ENCODE data around the gene GAGE13. TPM values are rescaled to one million over a fixed set of nuclear protein-coding genes. Genes with fewer than 3 reads are reported as not detected.
"Not testable (repeated sequence)": the region's sequence is repeated elsewhere in the genome, so short reads cannot be mapped to it uniquely, and the experiment has no call there.

Gene GAGE13
- total RNA-seq, 4 donors from 2014 or later = not detected

DNA sequence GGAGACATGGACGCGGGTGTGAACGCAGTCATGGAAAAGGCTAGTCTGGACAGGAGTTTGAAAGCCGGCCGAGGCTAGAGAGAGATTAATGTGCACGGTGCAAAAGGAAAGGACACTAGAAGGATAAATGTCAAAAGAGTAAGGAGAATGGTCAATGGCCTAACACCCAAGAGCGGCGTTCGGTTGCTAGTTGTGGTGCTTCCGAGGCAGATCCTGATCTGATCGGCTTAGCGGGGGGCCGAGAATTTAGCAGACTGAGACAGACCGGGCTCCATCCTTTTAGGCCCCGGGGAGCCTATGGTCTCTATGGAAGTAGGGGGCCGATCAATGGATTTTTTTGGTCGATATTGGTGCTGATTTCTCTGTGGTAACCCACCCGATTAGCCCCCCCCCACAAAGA is 21.0 kb upstream of the GAGE13 start:
- Histone ChIP-seq H3K4me1 (peaks cover 0 to 5% (median 0%) of the 10 kb centered on the region in 4 donors), H3K4me3 (peak overlapping the region in 1 of 4 donors; percentile 44), H3K27me3 (peaks cover 0 to 4% of the 10 kb centered on the region in 2 donors), H3K27ac (no peak overlapping the region), H3K9me3 (no peaks in the 10 kb centered on the region), H3K36me3 (no peaks in the 10 kb centered on the region)
- TF ChIP-seq, protein P1, sequence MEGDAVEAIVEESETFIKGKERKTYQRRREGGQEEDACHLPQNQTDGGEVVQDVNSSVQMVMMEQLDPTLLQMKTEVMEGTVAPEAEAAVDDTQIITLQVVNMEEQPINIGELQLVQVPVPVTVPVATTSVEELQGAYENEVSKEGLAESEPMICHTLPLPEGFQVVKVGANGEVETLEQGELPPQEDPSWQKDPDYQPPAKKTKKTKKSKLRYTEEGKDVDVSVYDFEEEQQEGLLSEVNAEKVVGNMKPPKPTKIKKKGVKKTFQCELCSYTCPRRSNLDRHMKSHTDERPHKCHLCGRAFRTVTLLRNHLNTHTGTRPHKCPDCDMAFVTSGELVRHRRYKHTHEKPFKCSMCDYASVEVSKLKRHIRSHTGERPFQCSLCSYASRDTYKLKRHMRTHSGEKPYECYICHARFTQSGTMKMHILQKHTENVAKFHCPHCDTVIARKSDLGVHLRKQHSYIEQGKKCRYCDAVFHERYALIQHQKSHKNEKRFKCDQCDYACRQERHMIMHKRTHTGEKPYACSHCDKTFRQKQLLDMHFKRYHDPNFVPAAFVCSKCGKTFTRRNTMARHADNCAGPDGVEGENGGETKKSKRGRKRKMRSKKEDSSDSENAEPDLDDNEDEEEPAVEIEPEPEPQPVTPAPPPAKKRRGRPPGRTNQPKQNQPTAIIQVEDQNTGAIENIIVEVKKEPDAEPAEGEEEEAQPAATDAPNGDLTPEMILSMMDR (IDR thresholded peaks at IDR 0.05) = no peak
- TF ChIP-seq POLR2A (IDR thresholded peaks at IDR 0.05) (no peak), EP300 (IDR thresholded peaks at IDR 0.05) (no peak)
- no peak for DNase-seq (ENCODE audit: low spot score in 2 of 2)
- 52 to 62% methylated on average over 18 of the region's 18 CpGs for WGBS, 2 donors

DNA sequence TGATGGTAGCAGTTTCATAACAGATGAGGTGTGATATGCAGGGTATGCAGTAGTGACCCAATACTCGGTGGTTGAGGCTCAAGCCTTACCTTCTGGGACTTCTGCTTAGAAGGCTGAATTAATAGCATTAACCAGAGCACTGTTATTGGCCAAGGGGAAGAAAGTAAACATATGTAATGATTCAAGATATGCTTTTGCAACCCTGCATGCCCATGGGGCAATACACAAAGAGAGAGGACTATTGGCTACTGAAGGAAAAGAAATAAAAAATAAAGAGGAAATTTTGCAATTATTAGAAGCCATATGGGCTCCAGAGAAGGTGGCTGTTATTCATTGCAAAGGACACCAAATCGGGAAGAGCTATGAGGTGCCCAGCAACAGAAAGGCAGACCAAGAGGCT is 19.2 kb upstream of the GAGE13 start:
- TF ChIP-seq EP300 (IDR thresholded peaks at IDR 0.05) (no peak), POLR2A (IDR thresholded peaks at IDR 0.05) (no peak)
- TF ChIP-seq, protein P1 (IDR thresholded peaks at IDR 0.05) = no peak
- Histone ChIP-seq H3K4me1 (peaks cover 0 to 5% (median 0%) of the 10 kb centered on the region in 4 donors), H3K27me3 (no peaks in the 10 kb centered on the region), H3K9me3 (no peaks in the 10 kb centered on the region), H3K36me3 (no peaks in the 10 kb centered on the region), H3K4me3 (no peak overlapping the region), H3K27ac (no peak overlapping the region)
- DNase-seq (ENCODE audit: low spot score in 2 of 2) = no peak
- WGBS, 2 donors = 81 to 100% methylated on average over 2 of the region's 2 CpGs

DNA sequence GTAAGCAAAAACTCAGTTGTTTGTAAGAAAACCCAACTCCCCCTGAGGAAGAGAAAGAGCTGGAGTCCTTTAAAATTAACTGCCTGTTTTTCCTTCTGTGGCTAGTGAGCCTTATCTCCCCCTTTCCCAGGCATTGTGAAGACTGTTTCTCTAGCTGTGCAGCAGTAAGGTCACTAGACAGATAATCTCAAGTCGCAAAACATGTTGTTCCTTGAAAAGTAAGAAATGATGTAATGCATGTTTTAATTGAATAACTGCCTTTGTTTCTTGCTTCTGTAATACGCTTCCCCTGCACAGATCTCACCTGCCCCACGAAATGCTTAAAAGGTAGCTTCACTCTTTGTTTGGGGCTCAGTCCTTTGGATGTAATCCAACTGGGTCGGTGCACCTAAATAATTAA is 15.3 kb upstream of the GAGE13 start:
- DNase-seq (ENCODE audit: low spot score in 2 of 2) = no peak
- H3K9me3 ChIP-seq = no peaks in the 10 kb centered on the region
- no peaks in the 10 kb centered on the region for H3K36me3 ChIP-seq
- no peak for TF ChIP-seq EP300 (IDR thresholded peaks at IDR 0.05)
- no peak for TF ChIP-seq POLR2A (IDR thresholded peaks at IDR 0.05)
- TF ChIP-seq, protein P1 (IDR thresholded peaks at IDR 0.05) = no peak
- WGBS, 2 donors = 61 to 68% methylated on average over 4 of the region's 4 CpGs
- no peak overlapping the region for H3K4me3 ChIP-seq
- no peaks in the 10 kb centered on the region for H3K4me1 ChIP-seq
- H3K27ac ChIP-seq = no peak overlapping the region
- no peaks in the 10 kb centered on the region for H3K27me3 ChIP-seq

DNA sequence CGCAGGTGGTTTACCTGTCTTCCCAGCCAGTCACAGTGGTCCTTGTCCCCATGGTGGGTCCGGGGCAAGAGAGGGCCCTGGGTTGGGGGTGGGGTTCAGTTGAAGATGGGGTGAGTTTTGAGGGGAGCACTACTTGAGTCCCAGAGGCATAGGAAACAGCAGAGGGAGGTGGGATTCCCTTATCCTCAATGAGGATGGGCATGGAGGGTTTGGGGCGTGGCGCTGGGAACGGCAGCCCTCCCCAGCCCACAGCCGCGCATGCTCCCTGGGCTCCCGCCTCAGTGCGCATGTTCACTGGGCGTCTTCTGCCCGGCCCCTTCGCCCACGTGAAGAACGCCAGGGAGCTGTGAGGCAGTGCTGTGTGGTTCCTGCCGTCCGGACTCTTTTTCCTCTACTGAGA is 9.6 kb upstream of the GAGE13 start, which contains the start of gene GAGE12J:
Gene GAGE12J (plus strand): TSS at position 301 of the 400 bp plus-strand sequence. CDS start 1,157 bp downstream, outside the sequence.
- DNase-seq (ENCODE audit: low spot score in 2 of 2) = not testable (repeated sequence)

DNA sequence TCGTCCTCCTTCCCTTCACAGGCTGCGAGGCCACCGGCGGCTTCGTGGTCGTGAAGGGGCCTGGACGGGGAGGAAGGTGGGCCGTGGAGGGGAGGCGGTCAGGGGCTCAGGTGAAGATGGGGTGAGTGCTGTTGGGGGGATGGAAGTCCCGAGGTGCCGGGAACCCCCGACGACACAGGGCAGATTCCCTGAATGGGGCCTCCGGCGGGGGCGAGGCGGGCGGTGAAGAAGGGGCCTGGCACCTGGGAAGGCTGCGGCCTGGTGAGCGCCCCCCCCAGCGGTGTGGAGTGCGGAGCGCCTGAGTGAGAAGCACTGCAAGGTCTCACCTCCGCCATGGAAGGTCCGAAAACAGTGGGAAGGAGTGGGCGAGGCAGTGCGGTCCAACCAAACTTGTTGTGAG is 9.1 kb upstream of the GAGE13 start:
- not testable (repeated sequence) for H3K27me3 ChIP-seq; H3K4me1 ChIP-seq; H3K36me3 ChIP-seq; DNase-seq (ENCODE audit: low spot score in 2 of 2); H3K4me3 ChIP-seq; H3K27ac ChIP-seq; H3K9me3 ChIP-seq
- WGBS, 2 donors = no CpG with 5 or more reads among the region's 27 CpGs

More for the DNA sequence above, 9.6 kb upstream of the GAGE13 start, which contains the start of gene GAGE12J:
- not testable (repeated sequence) for H3K4me3 ChIP-seq, H3K27me3 ChIP-seq, H3K9me3 ChIP-seq, H3K36me3 ChIP-seq, H3K4me1 ChIP-seq, H3K27ac ChIP-seq
- WGBS, 2 donors = 100% methylated on average over 1 of the region's 16 CpGs; no CpG with 5 or more reads in 1 of the 2 donors

DNA sequence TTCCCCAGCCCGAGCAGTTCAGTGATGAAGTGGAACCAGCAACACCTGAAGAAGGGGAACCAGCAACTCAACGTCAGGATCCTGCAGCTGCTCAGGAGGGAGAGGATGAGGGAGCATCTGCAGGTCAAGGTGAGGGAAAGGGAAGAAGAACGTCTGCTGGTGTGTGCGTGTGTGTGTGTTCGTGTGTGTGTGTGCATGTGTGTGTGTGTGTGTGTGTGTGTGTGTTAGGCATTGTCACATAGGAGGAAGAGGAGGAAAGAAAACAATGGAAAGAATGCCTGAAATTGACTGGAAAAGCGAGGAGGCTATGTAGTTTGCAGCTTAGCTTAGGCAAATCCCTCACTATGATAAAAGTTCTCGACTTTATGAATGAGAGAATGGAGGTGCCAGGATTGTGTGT is 7.6 kb upstream of the GAGE13 start:
- not testable (repeated sequence) for DNase-seq (ENCODE audit: low spot score in 2 of 2); H3K4me3 ChIP-seq; H3K27ac ChIP-seq; H3K36me3 ChIP-seq; H3K9me3 ChIP-seq; H3K27me3 ChIP-seq; H3K4me1 ChIP-seq
- WGBS, 2 donors = 75% methylated on average over 4 of the region's 7 CpGs; no CpG with 5 or more reads in 1 of the 2 donors

DNA sequence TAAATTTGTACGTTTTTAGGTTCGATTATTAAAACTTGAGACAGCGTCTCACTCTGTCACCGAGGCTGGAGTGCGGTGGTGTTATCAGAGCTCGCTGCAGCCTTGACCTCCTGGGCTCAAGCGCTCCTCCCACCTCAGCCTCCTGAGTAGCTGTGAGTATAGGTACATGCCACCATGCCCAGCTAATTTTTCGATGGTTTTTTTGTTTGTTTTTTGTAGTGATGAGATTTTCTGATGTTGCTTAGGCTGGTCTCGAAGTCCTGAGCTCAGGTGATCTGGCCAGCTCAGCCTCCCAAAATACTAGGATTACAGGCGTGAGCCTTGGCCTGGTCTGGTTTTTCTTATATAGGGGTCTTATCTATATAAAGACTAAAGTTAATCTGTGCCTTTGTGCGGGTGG is 961 bp upstream of the GAGE13 start:
- H3K27me3 ChIP-seq; H3K27ac ChIP-seq; H3K4me1 ChIP-seq; H3K9me3 ChIP-seq; H3K36me3 ChIP-seq; DNase-seq (ENCODE audit: low spot score in 2 of 2); H3K4me3 ChIP-seq: not testable (repeated sequence)
- 90% methylated on average over 8 of the region's 11 CpGs; no CpG with 5 or more reads in 1 of the 2 donors for WGBS, 2 donors

DNA sequence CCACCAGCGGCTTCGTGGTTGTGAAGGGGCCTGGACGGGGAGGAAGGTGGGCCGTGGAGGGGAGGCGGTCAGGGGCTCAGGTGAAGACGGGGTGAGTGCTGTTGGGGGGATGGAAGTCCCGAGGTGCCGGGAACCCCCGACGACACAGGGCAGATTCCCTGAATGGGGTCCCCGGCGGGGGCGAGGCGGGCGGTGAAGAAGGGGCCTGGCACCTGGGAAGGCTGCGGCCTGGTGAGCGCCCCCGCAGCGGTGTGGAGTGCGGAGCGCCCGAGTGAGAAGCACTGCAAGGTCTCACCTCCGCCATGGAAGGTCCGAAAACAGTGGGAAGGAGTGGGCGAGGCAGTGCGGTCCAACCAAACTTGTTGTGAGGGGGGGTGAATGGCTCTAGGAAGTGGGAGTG is 459 bp downstream of the GAGE13 start:
- WGBS, 2 donors = 94% methylated on average over 17 of the region's 26 CpGs; no CpG with 5 or more reads in 1 of the 2 donors
- H3K27ac ChIP-seq; H3K27me3 ChIP-seq; DNase-seq (ENCODE audit: low spot score in 2 of 2); H3K4me1 ChIP-seq; H3K4me3 ChIP-seq; H3K9me3 ChIP-seq; H3K36me3 ChIP-seq: not testable (repeated sequence)

DNA sequence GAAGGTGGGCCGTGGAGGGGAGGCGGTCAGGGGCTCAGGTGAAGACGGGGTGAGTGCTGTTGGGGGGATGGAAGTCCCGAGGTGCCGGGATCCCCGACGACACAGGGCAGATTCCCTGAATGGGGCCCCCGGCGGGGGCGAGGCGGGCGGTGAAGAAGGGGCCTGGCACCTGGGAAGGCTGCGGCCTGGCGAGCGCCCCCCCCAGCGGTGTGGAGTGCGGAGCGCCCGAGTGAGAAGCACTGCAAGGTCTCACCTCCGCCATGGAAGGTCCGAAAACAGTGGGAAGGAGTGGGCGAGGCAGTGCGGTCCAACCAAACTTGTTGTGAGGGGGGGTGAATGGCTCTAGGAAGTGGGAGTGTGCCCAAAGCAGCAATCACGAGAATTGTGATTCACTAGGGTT is 10.1 kb downstream of the GAGE13 start:
- DNase-seq (ENCODE audit: low spot score in 2 of 2); H3K27ac ChIP-seq; H3K36me3 ChIP-seq; H3K27me3 ChIP-seq; H3K4me3 ChIP-seq; H3K9me3 ChIP-seq; H3K4me1 ChIP-seq: not testable (repeated sequence)
- 93% methylated on average over 18 of the region's 24 CpGs; no CpG with 5 or more reads in 1 of the 2 donors for WGBS, 2 donors

DNA sequence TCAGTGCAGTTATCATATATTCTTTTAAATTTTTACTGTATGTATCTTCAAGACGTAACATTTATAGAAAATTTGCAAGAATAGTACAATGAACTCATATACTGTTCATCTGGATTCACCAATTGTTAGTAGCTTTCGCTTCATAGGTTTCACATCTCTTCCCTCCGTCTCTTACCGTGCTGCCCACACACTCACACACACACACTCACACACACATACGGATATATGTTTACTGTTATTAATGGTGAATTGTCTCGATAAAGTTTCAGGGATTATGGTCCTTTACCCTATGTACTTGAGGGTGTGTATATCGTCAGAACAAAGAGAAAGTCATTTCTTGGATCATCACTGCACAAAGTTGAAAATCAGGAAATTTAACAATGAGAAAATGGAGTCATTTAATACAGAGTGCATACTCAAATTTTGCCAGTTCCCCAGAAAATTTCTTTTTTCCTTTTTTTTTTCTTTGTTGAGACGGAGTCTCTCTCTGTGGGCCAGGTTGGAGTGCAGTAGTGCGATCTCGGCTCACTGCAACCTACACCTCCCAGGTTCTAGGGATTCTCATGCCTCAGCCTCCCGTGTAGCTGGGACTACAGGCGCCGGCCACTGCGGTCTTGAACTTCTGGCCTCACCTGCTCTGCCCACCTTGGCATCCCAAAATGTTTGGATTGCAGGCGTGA is 13.3 kb downstream of the GAGE13 start:
- H3K4me1 ChIP-seq; H3K4me3 ChIP-seq; H3K9me3 ChIP-seq; DNase-seq (ENCODE audit: low spot score in 2 of 2); H3K27me3 ChIP-seq; H3K36me3 ChIP-seq; H3K27ac ChIP-seq: not testable (repeated sequence)
- WGBS, 2 donors = 76 to 82% methylated on average over 14 of the region's 15 CpGs

All from tibial nerve (tissue), 4 donors.